ENCODE data around the gene PALM2AKAP2.
A peak's percentile ranks its signal among the peaks of the same experiment; 100 is the strongest.
"Not testable (repeated sequence)": the region's sequence is repeated elsewhere in the genome, so short reads cannot be mapped to it uniquely, and the experiment has no call there.

Gene PALM2AKAP2

DNA sequence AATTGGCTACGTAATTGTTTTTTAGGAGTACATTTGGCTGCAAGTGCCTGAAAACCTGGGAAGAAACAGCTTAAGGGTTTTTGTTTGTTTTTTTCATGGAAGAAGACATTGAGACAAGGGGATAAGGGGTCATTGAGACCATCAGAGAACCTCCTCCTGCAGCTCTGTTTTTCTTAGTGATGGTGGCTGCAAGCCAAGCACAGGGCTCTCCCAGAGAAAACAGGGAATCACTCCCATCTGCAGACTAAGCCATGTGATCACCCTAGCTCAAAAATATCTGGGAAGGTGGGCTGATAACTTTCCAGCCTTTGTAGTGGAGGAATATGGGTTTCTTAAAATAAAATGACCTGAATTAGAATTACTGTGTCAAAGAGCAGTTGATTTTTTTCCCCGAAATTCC, 25.1 kb downstream of the PALM2AKAP2 start:
- no peak for DNase-seq (ENCODE audit: low spot score)

DNA sequence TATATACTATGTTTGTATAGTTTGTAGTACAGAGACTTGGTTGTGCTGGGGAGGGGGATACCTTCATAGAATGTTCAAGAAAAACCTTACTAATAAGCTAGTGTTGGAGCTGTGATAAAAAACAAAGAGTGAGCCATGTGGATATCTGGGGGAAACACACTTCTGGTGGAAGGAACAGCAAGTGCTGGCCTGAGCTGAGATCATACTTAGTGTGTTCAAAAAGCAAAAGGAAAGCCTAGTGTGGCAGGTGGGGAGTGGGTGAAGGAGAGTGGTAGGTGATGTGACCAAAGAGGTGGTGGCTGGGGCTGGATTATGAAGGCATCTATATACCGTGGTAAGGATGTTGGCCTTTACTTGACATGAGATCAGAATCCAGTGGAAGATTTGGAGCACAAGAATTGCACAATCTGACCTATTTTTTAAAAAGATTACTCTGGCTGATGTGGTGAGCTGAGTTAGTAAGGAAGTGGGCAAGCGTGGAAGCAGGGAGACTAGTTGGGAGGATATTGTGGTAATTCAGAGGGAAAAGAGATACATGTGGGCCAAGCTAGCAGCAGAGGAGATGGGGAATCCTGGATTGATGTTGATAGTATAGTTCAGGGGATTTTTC, 26.6 kb downstream of the PALM2AKAP2 start:
- DNase-seq (ENCODE audit: low spot score): peak; percentile 55

- no peak for DNase-seq (ENCODE audit: low spot score)
These were observed 31.9 kb downstream of the PALM2AKAP2 start for GRCh38 chr9:109811876-109812275.

DNA sequence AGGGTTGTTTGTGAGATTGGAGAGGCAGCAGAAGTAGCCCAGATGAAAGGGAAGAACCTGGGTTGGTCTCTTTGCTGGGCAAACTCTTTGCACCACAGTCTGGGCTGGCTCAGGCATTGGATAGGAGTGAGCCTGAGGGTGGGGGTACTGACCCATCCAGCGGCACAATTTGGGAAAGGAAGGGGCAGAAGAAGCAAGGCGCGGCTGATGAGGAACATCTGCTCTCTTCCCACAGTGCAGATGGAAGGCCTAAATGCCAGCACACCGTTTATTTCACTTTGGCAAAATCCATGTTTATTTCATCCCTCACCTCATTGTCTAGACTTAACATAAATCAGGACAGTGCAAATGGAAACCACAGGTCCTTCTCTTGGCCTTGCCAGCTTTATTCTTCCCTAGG, 32.3 kb downstream of the PALM2AKAP2 start:
- no peak for DNase-seq (ENCODE audit: low spot score)

GRCh38 chr9:109812818-109813281, 32.9 kb downstream of the PALM2AKAP2 start:
- DNase-seq (ENCODE audit: low spot score): no peak

DNA sequence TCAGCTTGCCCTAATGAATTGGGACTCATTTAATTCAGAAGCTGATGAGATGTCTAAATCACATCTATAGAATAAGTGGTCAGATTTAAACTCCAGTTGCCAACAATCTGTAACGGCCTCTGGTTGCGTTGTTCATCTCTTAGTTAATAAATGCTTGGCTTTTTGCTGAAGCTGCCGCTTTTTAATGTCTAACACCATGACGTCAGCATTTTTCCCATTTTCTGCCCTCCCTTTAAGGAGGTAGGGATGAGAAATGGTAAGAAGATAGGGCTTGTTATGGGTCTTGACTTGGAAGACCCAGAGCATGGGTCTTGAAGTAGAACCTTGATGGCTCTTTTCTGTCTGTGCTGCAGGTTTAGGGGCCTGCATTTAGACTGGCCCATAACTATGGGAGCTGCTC, 33.3 kb downstream of the PALM2AKAP2 start:
- DNase-seq (ENCODE audit: low spot score): no peak

- DNase-seq (ENCODE audit: low spot score): no peak
These were observed 33.8 kb downstream of the PALM2AKAP2 start for GRCh38 chr9:109813829-109814228.

DNA sequence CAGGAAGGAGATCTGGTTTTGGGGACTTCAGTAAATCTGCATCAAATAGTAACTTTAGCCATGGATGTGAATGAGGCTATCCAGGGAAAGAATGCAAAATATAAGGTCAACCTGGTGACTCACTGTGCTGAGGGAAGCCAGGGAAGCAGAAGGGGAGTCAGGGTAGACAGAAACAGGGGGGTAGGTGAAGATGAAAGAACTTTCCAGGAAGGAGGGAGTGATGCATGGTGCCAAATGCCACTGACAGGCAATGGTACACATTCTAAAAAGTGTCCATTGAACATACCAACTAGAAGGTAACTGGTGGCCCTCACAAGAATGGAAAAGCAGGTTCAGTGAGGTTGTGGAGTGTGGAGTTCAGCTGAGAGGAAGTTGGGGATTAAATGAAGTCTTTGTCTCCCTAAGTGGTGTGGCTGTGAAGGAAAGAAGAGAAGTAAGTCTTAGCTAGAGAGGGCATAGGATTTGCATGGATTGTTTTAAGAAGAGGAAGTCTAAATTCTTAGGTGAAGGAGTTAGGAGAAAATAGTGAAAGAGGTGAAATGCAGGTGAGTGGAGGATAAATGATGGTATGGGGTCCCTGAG, 35.5 kb downstream of the PALM2AKAP2 start:
- peak; percentile 14 for DNase-seq (ENCODE audit: low spot score)

DNA sequence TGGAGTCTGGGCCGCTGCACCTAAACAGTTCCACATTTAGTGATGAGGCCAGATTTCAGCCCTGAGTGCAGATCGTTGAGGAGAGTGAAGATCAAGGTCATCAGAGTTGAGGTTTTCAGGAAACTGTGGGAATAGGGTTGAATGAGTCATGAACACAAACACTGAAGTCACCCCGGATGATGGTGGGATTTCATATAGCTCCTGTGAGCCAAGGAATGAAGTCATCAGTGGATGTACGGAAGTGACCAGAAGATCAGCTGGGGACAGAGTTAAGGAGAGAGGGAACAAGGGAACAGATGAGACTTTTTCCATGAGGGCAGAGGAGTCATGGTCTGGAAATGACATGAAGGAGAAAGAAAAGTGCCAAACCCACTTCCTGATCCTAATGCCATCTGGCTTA, 36.5 kb downstream of the PALM2AKAP2 start:
- peak; percentile 78 for DNase-seq (ENCODE audit: low spot score)

DNA sequence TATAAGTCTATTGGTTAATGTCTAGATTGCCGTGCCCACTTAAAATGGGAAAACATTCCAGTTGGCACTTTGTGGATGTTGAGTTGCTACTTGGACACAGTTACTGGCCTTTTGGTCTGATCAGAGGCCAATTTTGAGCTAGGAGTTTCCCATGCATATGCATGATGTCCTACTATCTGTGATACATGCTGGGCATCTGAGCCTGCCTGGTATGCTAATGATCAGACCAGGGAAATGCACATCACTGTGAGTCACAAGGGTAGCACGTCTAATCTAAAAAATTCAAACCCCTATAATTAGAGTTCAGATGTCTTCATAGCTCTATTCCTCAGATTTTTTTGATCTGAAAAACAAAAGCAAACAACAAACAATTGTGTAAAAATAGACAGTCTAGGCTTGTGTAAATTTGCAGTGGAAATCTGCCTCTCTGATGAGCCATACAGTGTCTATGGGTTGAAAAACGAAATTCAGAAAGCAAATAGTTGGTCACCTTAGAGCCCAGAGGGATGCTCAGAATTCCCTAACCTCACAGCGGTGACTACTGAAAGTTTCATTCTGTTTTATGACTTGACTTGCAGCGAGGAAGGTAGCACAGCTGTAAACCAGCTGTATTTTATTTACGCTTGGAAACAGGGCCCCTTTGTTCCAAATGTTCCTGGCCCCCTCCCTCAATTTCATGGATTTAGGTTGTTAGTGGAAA, 37.3 kb downstream of the PALM2AKAP2 start:
- peak; percentile 27 for DNase-seq (ENCODE audit: low spot score)

GRCh38 chr9:109817846-109818472, 38.0 kb downstream of the PALM2AKAP2 start:
- DNase-seq (ENCODE audit: low spot score): peak; percentile 79

- peak; percentile 19 for DNase-seq (ENCODE audit: low spot score)
These were observed 41.7 kb downstream of the PALM2AKAP2 start for GRCh38 chr9:109821711-109822110.

DNA sequence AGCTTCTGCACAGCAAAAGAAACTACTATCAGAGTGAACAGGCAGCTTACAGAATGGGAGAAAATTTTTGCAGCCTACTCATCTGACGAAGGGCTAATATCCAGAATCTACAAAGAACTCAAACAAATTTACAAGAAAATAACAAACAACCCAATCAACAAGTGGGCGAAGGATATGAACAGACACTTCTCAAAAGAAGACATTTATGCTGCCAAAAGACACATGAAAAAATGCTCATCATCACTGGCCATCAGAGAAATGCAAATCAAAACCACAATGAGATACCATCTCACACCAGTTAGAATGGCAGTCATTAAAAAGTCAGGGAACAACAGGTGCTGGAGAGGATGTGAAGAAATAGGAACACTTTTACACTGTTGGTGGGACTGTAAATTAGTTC, 45.4 kb downstream of the PALM2AKAP2 start:
- not testable (repeated sequence) for DNase-seq (ENCODE audit: low spot score)

GRCh38 chr9:109826559-109826958, 46.6 kb downstream of the PALM2AKAP2 start:
- no peak for DNase-seq (ENCODE audit: low spot score)

DNA sequence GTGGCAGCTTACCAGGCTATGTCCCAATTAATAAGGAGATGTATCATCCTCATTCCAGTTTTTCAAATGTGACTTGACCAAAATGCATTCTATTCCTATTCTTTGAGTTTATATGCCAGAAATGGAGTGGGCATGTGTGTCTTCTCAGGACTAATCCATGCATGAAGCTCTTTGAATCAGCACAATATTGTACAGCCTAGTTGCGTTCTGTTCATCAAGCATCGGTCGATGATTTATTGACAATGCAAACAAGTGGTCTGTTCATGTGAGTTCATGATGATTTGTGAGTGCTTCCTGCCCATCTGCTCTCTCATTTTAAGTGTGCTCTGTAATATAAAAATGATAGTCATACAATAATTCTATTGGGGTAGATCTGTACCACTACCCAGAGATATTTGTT, 48.3 kb downstream of the PALM2AKAP2 start:
- DNase-seq (ENCODE audit: low spot score): no peak

Measured in GM03348 (cell line).